ENCODE results near the gene RAB26.

The RAB26 gene

GRCh38 chr16:2180962-2181923 is 32.8 kb downstream of the RAB26 start:
- no peak for DNase-seq

- no peak for DNase-seq
Observed at GRCh38 chr16:2181952-2182351, 33.5 kb downstream of the RAB26 start.

GRCh38 chr16:2183671-2184070 is 35.2 kb downstream of the RAB26 start:
- no peak for DNase-seq

GRCh38 chr16:2184346-2184745 is 35.9 kb downstream of the RAB26 start:
- no peak for DNase-seq

- no peak for DNase-seq
Observed at GRCh38 chr16:2184962-2185361, 36.5 kb downstream of the RAB26 start.

GRCh38 chr16:2186064-2186463 is 37.6 kb downstream of the RAB26 start:
- DNase-seq = no peak

- no peak for DNase-seq
Observed at GRCh38 chr16:2186505-2186904, 38.1 kb downstream of the RAB26 start.

- DNase-seq = no peak
Observed at GRCh38 chr16:2187212-2187611, 38.8 kb downstream of the RAB26 start.

- no peak for DNase-seq
Observed at GRCh38 chr16:2188395-2188794, 40.0 kb downstream of the RAB26 start.

GRCh38 chr16:2189252-2189893 is 40.9 kb downstream of the RAB26 start:
- DNase-seq = no peak

GRCh38 chr16:2190002-2190658 is 41.7 kb downstream of the RAB26 start:
- no peak for DNase-seq

GRCh38 chr16:2190659-2191445 is 42.4 kb downstream of the RAB26 start:
- DNase-seq = no peak

- no peak for DNase-seq
Observed at GRCh38 chr16:2191446-2191706, 43.0 kb downstream of the RAB26 start.

- DNase-seq = peak; percentile 51
Observed at GRCh38 chr16:2194166-2194834, 45.9 kb downstream of the RAB26 start.

- peak; percentile 25 for DNase-seq
Observed at GRCh38 chr16:2194852-2195321, 46.5 kb downstream of the RAB26 start.

GRCh38 chr16:2195322-2196161 is 47.1 kb downstream of the RAB26 start:
- no peak for DNase-seq

- DNase-seq = no peak
Observed at GRCh38 chr16:2196162-2196980, 47.9 kb downstream of the RAB26 start, which contains the start of gene CASKIN1. Gene CASKIN1, minus strand, starts transcription at chr16:2196605. Its CDS starts 173 bp downstream, at chr16:2196432.

- no peak for DNase-seq
Observed at GRCh38 chr16:2196981-2197511, 48.6 kb downstream of the RAB26 start.

- no peak for DNase-seq
Observed at GRCh38 chr16:2197765-2198164, 49.3 kb downstream of the RAB26 start.

GRCh38 chr16:2198283-2198682 is 49.9 kb downstream of the RAB26 start:
- no peak for DNase-seq
